Measurements from ENCODE around the gene OTOF. TPM values are rescaled to one million over a fixed set of nuclear protein-coding genes. Genes with fewer than 3 reads are reported as not detected.

The OTOF gene
- total and polyA plus RNA-seq, 4 donors = 0.03 to 0.09 (median 0.08) TPM; not detected in 1

GRCh38 chr2:26521054-26521912 lies 43.4 kb upstream of the OTOF start:
- 68 to 75% methylated on average over 12 of the region's 12 CpGs for WGBS, 2 donors
- TF ChIP-seq, protein P1, sequence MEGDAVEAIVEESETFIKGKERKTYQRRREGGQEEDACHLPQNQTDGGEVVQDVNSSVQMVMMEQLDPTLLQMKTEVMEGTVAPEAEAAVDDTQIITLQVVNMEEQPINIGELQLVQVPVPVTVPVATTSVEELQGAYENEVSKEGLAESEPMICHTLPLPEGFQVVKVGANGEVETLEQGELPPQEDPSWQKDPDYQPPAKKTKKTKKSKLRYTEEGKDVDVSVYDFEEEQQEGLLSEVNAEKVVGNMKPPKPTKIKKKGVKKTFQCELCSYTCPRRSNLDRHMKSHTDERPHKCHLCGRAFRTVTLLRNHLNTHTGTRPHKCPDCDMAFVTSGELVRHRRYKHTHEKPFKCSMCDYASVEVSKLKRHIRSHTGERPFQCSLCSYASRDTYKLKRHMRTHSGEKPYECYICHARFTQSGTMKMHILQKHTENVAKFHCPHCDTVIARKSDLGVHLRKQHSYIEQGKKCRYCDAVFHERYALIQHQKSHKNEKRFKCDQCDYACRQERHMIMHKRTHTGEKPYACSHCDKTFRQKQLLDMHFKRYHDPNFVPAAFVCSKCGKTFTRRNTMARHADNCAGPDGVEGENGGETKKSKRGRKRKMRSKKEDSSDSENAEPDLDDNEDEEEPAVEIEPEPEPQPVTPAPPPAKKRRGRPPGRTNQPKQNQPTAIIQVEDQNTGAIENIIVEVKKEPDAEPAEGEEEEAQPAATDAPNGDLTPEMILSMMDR (IDR thresholded peaks at IDR 0.05; ENCODE audit: control extremely low read depth, extremely low read depth) = no peak
- ATAC-seq (ENCODE audit: insufficient read depth, low FRiP score) = no peak

GRCh38 chr2:26520148-26520449 lies 42.2 kb upstream of the OTOF start:
- Histone ChIP-seq H3K27ac (ENCODE audit: low read depth in 1 of 2, low read length in 1 of 2) (no peak overlapping the region), H3K27me3 (ENCODE audit: control insufficient read depth in 3 of 3, insufficient read depth in 3 of 3, low read length in 2 of 3) (peaks cover 0 to 7% (median 4%) of the 10 kb centered on the region in 3 donors), H3K9ac (ENCODE audit: insufficient read depth in 1 of 2, low read length in 2 of 2) (no peak overlapping the region), H3K4me3 (no peak overlapping the region), H3K4me1 (ENCODE audit: control insufficient read depth in 5 of 5, insufficient read depth in 5 of 5, low read length in 5 of 5) (no peaks in the 10 kb centered on the region), H3K9me3 (ENCODE audit: control insufficient read depth in 4 of 4, insufficient read depth in 3 of 4, low read length in 3 of 4) (peaks cover 0 to 4% (median 0%) of the 10 kb centered on the region in 4 donors), H3K36me3 (ENCODE audit: control insufficient read depth in 4 of 4, insufficient read depth in 4 of 4, low read length in 4 of 4) (no peaks in the 10 kb centered on the region)
- DNase-seq = no peak
- TF ChIP-seq, protein P1 (IDR thresholded peaks at IDR 0.05; ENCODE audit: control extremely low read depth, extremely low read depth) = no peak
- ATAC-seq (ENCODE audit: insufficient read depth, low FRiP score) = no peak
- 63 to 72% methylated on average over 1 of the region's 1 CpG for WGBS, 2 donors

More at GRCh38 chr2:26521054-26521912, 43.4 kb upstream of the OTOF start:
- H3K9me3 ChIP-seq (ENCODE audit: control insufficient read depth in 4 of 4, insufficient read depth in 3 of 4, low read length in 3 of 4) = peaks cover 0 to 4% (median 0%) of the 10 kb centered on the region in 4 donors
- H3K4me3 ChIP-seq = no peak overlapping the region
- DNase-seq = no peak
- H3K36me3 ChIP-seq (ENCODE audit: control insufficient read depth in 4 of 4, insufficient read depth in 4 of 4, low read length in 4 of 4) = no peaks in the 10 kb centered on the region
- no peak overlapping the region for H3K9ac ChIP-seq (ENCODE audit: insufficient read depth in 1 of 2, low read length in 2 of 2)
- H3K27me3 ChIP-seq (ENCODE audit: control insufficient read depth in 3 of 3, insufficient read depth in 3 of 3, low read length in 2 of 3) = peaks cover 0 to 7% (median 4%) of the 10 kb centered on the region in 3 donors
- H3K27ac ChIP-seq (ENCODE audit: low read depth in 1 of 2, low read length in 1 of 2) = no peak overlapping the region
- no peaks in the 10 kb centered on the region for H3K4me1 ChIP-seq (ENCODE audit: control insufficient read depth in 5 of 5, insufficient read depth in 5 of 5, low read length in 5 of 5)

DNA sequence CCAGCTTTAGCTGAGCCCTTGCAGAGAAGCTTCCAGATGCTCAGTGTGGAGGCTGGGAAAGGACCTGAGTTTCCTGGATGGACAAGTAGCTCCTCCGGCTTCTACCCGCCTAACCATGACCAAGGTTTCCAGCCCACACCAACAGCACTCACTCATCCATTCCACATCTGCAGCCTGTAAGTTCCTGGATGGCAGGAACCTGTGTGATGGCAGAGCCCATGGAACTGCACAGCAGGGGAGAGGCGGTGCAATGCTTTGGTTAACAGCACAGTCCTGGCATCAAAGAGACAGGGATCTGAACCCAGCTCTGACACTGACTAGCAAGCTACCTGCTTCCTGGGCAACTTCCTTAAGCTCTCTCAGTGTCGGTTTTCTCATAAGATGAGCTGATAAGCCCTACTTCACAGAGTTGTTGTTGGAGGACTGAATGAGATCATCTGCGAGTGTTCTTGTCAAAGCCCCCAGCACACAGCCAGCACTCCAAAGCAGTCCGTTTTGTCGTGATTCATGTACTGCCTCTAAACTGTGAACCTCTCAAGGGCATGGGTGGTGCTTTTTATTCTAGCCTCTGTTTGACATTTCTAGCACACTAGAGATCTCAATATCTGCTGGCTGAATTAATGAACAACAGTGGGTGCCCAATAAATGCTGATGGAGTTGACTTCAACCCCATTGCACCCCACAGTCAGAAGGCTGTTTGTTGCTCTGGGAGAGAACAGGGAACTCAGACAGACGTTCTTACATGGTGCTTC lies 41.6 kb upstream of the OTOF start:
- Histone ChIP-seq H3K4me3 (no peak overlapping the region), H3K4me1 (ENCODE audit: control insufficient read depth in 5 of 5, insufficient read depth in 5 of 5, low read length in 5 of 5) (no peaks in the 10 kb centered on the region), H3K27me3 (ENCODE audit: control insufficient read depth in 3 of 3, insufficient read depth in 3 of 3, low read length in 2 of 3) (peaks cover 0 to 7% (median 4%) of the 10 kb centered on the region in 3 donors), H3K27ac (ENCODE audit: low read depth in 1 of 2, low read length in 1 of 2) (no peak overlapping the region), H3K36me3 (ENCODE audit: control insufficient read depth in 4 of 4, insufficient read depth in 4 of 4, low read length in 4 of 4) (no peaks in the 10 kb centered on the region), H3K9ac (ENCODE audit: insufficient read depth in 1 of 2, low read length in 2 of 2) (no peak overlapping the region), H3K9me3 (ENCODE audit: control insufficient read depth in 4 of 4, insufficient read depth in 3 of 4, low read length in 3 of 4) (peaks cover 0 to 4% (median 0%) of the 10 kb centered on the region in 4 donors)
- ATAC-seq (ENCODE audit: insufficient read depth, low FRiP score) = no peak
- no peak for DNase-seq
- 43 to 54% methylated on average over 8 of the region's 8 CpGs for WGBS, 2 donors
- TF ChIP-seq, protein P1 (IDR thresholded peaks at IDR 0.05; ENCODE audit: control extremely low read depth, extremely low read depth) = no peak
